ENCODE data around the gene MASTL.

Gene MASTL

DNA sequence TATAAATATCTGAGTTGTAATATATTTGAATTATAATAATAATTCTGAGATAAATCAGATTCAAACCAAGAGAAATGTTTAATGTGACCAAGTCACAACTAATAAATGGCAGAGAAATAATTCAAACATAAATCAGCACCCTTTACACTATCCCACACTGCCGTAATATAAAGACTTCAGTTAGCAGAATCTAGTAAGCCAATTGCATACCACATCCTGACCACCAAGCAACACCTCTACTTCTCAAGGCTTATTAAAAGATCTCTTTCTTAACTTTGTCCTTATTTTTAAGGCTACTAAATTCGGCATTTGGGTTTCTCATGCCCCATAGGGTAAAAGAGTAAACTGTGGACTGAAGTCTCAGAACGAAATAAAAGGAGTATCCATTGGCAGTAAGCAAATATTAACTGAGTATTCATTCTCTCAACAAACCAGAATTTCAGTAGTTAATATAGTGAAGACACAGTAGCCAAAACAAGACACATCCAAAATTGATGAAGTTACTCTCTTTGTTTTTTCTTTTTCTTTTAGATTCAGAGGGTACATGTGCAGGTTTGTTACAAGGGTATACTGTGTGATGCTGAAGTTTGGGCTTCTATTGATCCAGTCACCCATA is 70.6 kb downstream of the MASTL start:
- no peak for DNase-seq

DNA sequence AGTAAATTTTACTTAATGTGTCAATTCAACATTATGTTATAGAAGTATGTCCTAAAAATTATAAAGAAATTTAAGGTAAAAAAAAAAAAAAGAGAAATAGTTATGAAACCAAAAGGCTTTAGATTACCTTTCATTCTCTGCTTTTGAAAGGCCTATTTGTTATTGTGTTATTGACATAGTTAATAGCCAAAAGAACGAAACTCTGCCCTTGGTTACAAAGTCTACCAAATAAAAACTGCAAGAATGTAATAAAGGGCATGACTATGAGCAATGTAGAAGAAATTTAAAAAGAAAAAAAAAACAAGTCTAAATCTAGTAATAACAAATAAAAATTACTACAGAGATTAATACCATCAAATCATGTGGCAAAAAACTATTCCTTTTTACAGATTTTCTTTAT is 74.9 kb downstream of the MASTL start:
- no peak for DNase-seq

DNA sequence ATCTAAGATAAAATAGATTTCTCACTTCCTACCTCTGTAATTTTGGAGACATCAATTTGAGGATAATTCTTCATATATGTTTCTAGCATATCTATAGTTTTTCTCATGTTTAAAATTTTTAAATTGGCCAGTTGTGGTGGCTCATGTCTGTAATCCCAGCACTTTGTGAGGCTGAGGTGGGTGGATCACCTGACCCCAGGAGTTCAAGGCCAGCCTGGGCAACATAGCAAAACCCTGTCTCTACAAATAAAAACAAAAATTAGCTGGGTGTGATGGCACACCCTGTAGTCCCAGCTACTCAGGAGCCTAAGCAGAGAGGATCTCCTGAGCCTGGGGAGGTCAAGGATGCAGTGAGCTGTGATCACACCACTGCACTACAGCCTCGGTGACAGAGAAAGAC is 80.6 kb downstream of the MASTL start:
- DNase-seq, result no peak

Data from KG1 (cell line).